GM12892 (cell line): Measurements from ENCODE around the gene G6PD.

Experiments
- POLR2A ChIP-seq: IDR thresholded peaks from 2 replicates; pipeline ENCODE4 v1.6.1; 2011; ENCODE audit warnings: low read depth, low read length, control low read depth
- POLR2AphosphoS5 ChIP-seq: IDR thresholded peaks from 2 replicates; pipeline ENCODE4 v1.6.1; 2011; ENCODE audit warnings: low read depth, low read length, control low read depth
- TAF1 ChIP-seq: IDR thresholded peaks from 2 replicates; pipeline ENCODE4 v1.6.1; 2011; ENCODE audit warnings: low read depth, mild to moderate bottlenecking, control low read depth, low read length, borderline replicate concordance

DNA sequence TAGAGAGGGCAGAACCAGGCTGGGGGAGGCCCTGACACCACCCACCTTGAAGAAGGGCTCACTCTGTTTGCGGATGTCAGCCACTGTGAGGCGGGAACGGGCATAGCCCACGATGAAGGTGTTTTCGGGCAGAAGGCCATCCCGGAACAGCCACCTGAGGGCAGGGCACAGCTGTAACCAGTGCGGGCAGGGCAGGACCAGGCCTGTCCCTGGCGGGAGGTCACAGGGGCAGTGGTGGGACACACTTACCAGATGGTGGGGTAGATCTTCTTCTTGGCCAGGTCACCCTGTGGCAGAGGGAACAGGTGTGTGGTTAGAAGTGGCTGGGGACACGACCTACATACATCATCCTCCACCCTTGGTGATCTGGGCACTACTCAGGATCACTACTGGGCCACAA is 10.8 kb downstream of the G6PD start:
- no peak for TF ChIP-seq POLR2A
- no peak for TF ChIP-seq POLR2AphosphoS5
- TF ChIP-seq TAF1, result no peak
